GM23338 (cell line): Measurements from ENCODE around the gene FRMPD1. TPM values are rescaled to one million over a fixed set of nuclear protein-coding genes. Genes with fewer than 3 reads are reported as not detected.

Experiments
- ATAC-seq: fragments of 200-7000 bp; cut with Tn5 transposase; 3 replicates; pipeline ENCODE4 v1.9.1; 2020
- DNase-seq: peaks from one replicate; pipeline ENCODE4 v3.0.0-alpha.2; 2015; ENCODE audit warnings: low spot score
- H2AFZ ChIP-seq: fragments of 200-600 bp; sonication (generic); 2 replicates; pipeline ENCODE4 v1.8.0; 2016; ENCODE audit warnings: antibody characterized with exemption, mild to moderate bottlenecking, moderate library complexity
- H3F3A ChIP-seq: fragments of 200-600 bp; sonication (generic); replicated peaks from 2 replicates; pipeline ENCODE4 v1.8.0; 2017; ENCODE audit warnings: antibody characterized with exemption, mixed run types, low read depth
- H3K27ac ChIP-seq: fragments of 200-600 bp; sonication (generic); 2 replicates; pipeline ENCODE4 v1.6.1; 2016; ENCODE audit warnings: low read depth
- H3K27me3 ChIP-seq: fragments of 200-600 bp; sonication (generic); 2 replicates; pipeline ENCODE4 v1.8.0; 2016; ENCODE audit warnings: mild to moderate bottlenecking, mixed run types, moderate library complexity; ENCODE audit not compliant: insufficient read depth
- H3K36me3 ChIP-seq: fragments of 200-600 bp; sonication (generic); 2 replicates; pipeline ENCODE4 v1.8.0; 2016; ENCODE audit warnings: mild to moderate bottlenecking; ENCODE audit not compliant: insufficient read depth
- H3K4me1 ChIP-seq: fragments of 200-600 bp; sonication (generic); 2 replicates; pipeline ENCODE4 v1.8.0; 2016; ENCODE audit warnings: mild to moderate bottlenecking, moderate library complexity; ENCODE audit not compliant: insufficient read depth
- H3K4me2 ChIP-seq: fragments of 200-600 bp; sonication (generic); 2 replicates; pipeline ENCODE4 v1.7.1; 2017; ENCODE audit warnings: mixed run types
- H3K4me3 ChIP-seq: fragments of 200-600 bp; sonication (generic); 2 replicates; pipeline ENCODE4 v1.6.1; 2016; ENCODE audit warnings: mixed run types
- H3K79me2 ChIP-seq: fragments of 200-600 bp; sonication (generic); replicated peaks from 2 replicates; pipeline ENCODE4 v1.8.0; 2017; ENCODE audit warnings: mild to moderate bottlenecking; ENCODE audit not compliant: insufficient read depth
- H3K9me2 ChIP-seq: fragments of 200-600 bp; sonication (generic); 2 replicates; pipeline ENCODE4 v1.8.0; 2017; ENCODE audit not compliant: insufficient read depth
- H4K20me1 ChIP-seq: fragments of 200-600 bp; sonication (generic); replicated peaks from 2 replicates; pipeline ENCODE4 v1.8.0; 2017; ENCODE audit warnings: mild to moderate bottlenecking; ENCODE audit not compliant: insufficient read depth
- H3K27ac Mint-ChIP-seq: 2 replicates; pipeline ENCODE4 v1.8.0; 2020; ENCODE audit warnings: inconsistent platforms, mild to moderate bottlenecking, moderate library complexity, mixed read lengths
- H3K27me3 Mint-ChIP-seq: 3 replicates; pipeline ENCODE4 v1.8.0; 2022; ENCODE audit warnings: low read depth, mild to moderate bottlenecking, moderate library complexity, mixed read lengths, inconsistent platforms; ENCODE audit not compliant: insufficient read depth, poor library complexity
- H3K36me3 Mint-ChIP-seq: 3 replicates; pipeline ENCODE4 v1.8.0; 2021; ENCODE audit warnings: low read depth, mild to moderate bottlenecking, inconsistent platforms, moderate library complexity, mixed read lengths
- H3K4me1 Mint-ChIP-seq: 3 replicates; pipeline ENCODE4 v1.8.0; 2020; ENCODE audit warnings: mild to moderate bottlenecking, inconsistent platforms, mixed read lengths
- H3K4me3 Mint-ChIP-seq: 3 replicates; pipeline ENCODE4 v1.8.0; 2021; ENCODE audit warnings: moderate library complexity, mild to moderate bottlenecking, inconsistent platforms, mixed read lengths
- H3K9me3 Mint-ChIP-seq: 3 replicates; pipeline ENCODE4 v1.8.0; 2020; ENCODE audit warnings: moderate library complexity, mild to moderate bottlenecking, inconsistent platforms, mixed read lengths
- EZH2 ChIP-seq: fragments of 200-600 bp; sonication (generic); IDR thresholded peaks from one replicate; pipeline ENCODE4 v1.8.0; 2017; ENCODE audit warnings: antibody characterized with exemption, mild to moderate bottlenecking, low read depth; ENCODE audit not compliant: unreplicated experiment
- EZH2phosphoT487 ChIP-seq: fragments of 200-600 bp; sonication (generic); IDR thresholded peaks from one replicate; pipeline ENCODE4 v1.8.1; 2018; ENCODE audit warnings: antibody characterized with exemption; ENCODE audit not compliant: unreplicated experiment
- POLR2AphosphoS5 ChIP-seq: IDR thresholded peaks from 2 replicates; pipeline ENCODE4 v1.6.1; 2016; ENCODE audit warnings: antibody characterized with exemption, low read depth
- ZNF114 ChIP-seq: fragments of 250-450 bp; sonication (Bioruptor Pico); IDR thresholded peaks from 2 replicates; pipeline ENCODE4 v1.5.0; 2020; ENCODE audit warnings: mild to moderate bottlenecking, moderate library complexity
- polyA plus RNA-seq: library from polyadenylated mRNA; unstranded; fragments of >200 nt; fragmentation: Nextera tagmentation; extraction: Ambion mirVana; gene quantifications from 2 replicates; pipeline ENCODE4 v1.2.1, GENCODE V29; 2016
- total RNA-seq: library from RNA; depleted of rRNA; stranded (reverse); fragments of >200 nt; shearing (Covaris generic); gene quantifications from 2 replicates; pipeline ENCODE4 v1.2.3, GENCODE V29; 2014
- TF ChIP-seq, protein P1 (sequence below), 2 experiments: fragments of 200-600 bp in 1 of 2; sonication (generic) in 1 of 2; conservative IDR thresholded peaks; 2 replicates each; pipeline versions ENCODE4 v1.5.1 to v1.6.1; 2016 to 2017; ENCODE audit warnings: antibody characterized with exemption in 2 of 2, low read depth in 2 of 2, mild to moderate bottlenecking in 2 of 2, moderate library complexity in 1 of 2
- TF ChIP-seq, protein P2 (sequence below): IDR thresholded peaks from 2 replicates; pipeline ENCODE4 v1.6.1; 2016; ENCODE audit warnings: antibody characterized with exemption
- TF ChIP-seq, protein P3 (sequence below): IDR thresholded peaks from one replicate; pipeline ENCODE4 v1.6.1; 2018; ENCODE audit warnings: antibody characterized with exemption; ENCODE audit not compliant: unreplicated experiment
- TF ChIP-seq, protein P4 (sequence below): fragments of 250-450 bp; sonication (Bioruptor Pico); IDR thresholded peaks from 2 replicates; pipeline ENCODE4 v1.5.0; 2020; ENCODE audit warnings: mild to moderate bottlenecking, moderate library complexity

Gene FRMPD1
- total and polyA plus RNA-seq, 2 experiments from 2014 or later: 0.23 to 0.63 TPM

DNA sequence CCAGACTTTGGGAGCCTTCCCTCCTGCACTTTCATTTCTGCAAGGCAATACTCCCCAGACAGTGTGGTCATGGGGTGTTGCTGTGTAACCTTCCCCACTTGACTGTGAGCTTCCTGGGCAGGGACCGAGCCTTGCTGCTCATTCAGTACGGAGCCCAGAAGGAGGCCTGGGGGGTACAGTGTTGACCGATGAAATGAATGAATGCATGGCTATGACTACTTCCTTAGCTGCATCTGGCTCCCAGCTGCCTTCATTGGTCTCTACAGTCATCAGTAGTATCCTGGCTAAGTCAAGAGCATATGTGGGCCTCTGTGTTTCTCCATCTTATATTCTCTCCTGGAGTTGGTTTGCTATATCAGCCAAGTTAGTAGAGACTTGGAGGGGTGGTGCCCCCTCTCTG, 9.9 kb downstream of the FRMPD1 start:
- H3K4me3 ChIP-seq: no peak overlapping the region
- no peak overlapping the region for H3K27ac Mint-ChIP-seq
- no peaks in the 10 kb centered on the region; the same call in 1 of the 2 replicates for H3K27me3 ChIP-seq
- H4K20me1 ChIP-seq: no peaks in the 10 kb centered on the region
- no peaks in the 10 kb centered on the region; the same call in 2 of the 3 replicates for H3K9me3 Mint-ChIP-seq
- ATAC-seq (no peak), DNase-seq (no peak)
- H3K9me2 ChIP-seq: no peaks in the 10 kb centered on the region
- peaks cover 18% of the 10 kb centered on the region for H3K4me1 Mint-ChIP-seq
- H3K36me3 Mint-ChIP-seq: no peaks in the 10 kb centered on the region
- no peaks in the 10 kb centered on the region; the same call in 1 of the 2 replicates for H3K4me1 ChIP-seq
- H3K4me2 ChIP-seq: no peak overlapping the region
- H3K4me3 Mint-ChIP-seq: no peak overlapping the region
- no peak overlapping the region for H3K27ac ChIP-seq
- peaks cover 2% of the 10 kb centered on the region for H3K27me3 Mint-ChIP-seq
- H3K79me2 ChIP-seq: no peaks in the 10 kb centered on the region
- H2AFZ ChIP-seq: no peak overlapping the region
- H3F3A ChIP-seq: no peaks in the 10 kb centered on the region
- TF ChIP-seq, protein P1, sequence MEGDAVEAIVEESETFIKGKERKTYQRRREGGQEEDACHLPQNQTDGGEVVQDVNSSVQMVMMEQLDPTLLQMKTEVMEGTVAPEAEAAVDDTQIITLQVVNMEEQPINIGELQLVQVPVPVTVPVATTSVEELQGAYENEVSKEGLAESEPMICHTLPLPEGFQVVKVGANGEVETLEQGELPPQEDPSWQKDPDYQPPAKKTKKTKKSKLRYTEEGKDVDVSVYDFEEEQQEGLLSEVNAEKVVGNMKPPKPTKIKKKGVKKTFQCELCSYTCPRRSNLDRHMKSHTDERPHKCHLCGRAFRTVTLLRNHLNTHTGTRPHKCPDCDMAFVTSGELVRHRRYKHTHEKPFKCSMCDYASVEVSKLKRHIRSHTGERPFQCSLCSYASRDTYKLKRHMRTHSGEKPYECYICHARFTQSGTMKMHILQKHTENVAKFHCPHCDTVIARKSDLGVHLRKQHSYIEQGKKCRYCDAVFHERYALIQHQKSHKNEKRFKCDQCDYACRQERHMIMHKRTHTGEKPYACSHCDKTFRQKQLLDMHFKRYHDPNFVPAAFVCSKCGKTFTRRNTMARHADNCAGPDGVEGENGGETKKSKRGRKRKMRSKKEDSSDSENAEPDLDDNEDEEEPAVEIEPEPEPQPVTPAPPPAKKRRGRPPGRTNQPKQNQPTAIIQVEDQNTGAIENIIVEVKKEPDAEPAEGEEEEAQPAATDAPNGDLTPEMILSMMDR (conservative IDR thresholded peaks at IDR 0.05; ENCODE audit: low read depth in 2 of 2): no peak
- TF ChIP-seq EZH2phosphoT487 (no peak), POLR2AphosphoS5 (no peak), EZH2 (no peak), ZNF114 (CRISPR knock-in tag) (no peak)
- TF ChIP-seq, protein P2, sequence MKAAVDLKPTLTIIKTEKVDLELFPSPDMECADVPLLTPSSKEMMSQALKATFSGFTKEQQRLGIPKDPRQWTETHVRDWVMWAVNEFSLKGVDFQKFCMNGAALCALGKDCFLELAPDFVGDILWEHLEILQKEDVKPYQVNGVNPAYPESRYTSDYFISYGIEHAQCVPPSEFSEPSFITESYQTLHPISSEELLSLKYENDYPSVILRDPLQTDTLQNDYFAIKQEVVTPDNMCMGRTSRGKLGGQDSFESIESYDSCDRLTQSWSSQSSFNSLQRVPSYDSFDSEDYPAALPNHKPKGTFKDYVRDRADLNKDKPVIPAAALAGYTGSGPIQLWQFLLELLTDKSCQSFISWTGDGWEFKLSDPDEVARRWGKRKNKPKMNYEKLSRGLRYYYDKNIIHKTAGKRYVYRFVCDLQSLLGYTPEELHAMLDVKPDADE: no peak
- TF ChIP-seq, protein P3, sequence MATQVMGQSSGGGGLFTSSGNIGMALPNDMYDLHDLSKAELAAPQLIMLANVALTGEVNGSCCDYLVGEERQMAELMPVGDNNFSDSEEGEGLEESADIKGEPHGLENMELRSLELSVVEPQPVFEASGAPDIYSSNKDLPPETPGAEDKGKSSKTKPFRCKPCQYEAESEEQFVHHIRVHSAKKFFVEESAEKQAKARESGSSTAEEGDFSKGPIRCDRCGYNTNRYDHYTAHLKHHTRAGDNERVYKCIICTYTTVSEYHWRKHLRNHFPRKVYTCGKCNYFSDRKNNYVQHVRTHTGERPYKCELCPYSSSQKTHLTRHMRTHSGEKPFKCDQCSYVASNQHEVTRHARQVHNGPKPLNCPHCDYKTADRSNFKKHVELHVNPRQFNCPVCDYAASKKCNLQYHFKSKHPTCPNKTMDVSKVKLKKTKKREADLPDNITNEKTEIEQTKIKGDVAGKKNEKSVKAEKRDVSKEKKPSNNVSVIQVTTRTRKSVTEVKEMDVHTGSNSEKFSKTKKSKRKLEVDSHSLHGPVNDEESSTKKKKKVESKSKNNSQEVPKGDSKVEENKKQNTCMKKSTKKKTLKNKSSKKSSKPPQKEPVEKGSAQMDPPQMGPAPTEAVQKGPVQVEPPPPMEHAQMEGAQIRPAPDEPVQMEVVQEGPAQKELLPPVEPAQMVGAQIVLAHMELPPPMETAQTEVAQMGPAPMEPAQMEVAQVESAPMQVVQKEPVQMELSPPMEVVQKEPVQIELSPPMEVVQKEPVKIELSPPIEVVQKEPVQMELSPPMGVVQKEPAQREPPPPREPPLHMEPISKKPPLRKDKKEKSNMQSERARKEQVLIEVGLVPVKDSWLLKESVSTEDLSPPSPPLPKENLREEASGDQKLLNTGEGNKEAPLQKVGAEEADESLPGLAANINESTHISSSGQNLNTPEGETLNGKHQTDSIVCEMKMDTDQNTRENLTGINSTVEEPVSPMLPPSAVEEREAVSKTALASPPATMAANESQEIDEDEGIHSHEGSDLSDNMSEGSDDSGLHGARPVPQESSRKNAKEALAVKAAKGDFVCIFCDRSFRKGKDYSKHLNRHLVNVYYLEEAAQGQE: no peak
- TF ChIP-seq, protein P4, sequence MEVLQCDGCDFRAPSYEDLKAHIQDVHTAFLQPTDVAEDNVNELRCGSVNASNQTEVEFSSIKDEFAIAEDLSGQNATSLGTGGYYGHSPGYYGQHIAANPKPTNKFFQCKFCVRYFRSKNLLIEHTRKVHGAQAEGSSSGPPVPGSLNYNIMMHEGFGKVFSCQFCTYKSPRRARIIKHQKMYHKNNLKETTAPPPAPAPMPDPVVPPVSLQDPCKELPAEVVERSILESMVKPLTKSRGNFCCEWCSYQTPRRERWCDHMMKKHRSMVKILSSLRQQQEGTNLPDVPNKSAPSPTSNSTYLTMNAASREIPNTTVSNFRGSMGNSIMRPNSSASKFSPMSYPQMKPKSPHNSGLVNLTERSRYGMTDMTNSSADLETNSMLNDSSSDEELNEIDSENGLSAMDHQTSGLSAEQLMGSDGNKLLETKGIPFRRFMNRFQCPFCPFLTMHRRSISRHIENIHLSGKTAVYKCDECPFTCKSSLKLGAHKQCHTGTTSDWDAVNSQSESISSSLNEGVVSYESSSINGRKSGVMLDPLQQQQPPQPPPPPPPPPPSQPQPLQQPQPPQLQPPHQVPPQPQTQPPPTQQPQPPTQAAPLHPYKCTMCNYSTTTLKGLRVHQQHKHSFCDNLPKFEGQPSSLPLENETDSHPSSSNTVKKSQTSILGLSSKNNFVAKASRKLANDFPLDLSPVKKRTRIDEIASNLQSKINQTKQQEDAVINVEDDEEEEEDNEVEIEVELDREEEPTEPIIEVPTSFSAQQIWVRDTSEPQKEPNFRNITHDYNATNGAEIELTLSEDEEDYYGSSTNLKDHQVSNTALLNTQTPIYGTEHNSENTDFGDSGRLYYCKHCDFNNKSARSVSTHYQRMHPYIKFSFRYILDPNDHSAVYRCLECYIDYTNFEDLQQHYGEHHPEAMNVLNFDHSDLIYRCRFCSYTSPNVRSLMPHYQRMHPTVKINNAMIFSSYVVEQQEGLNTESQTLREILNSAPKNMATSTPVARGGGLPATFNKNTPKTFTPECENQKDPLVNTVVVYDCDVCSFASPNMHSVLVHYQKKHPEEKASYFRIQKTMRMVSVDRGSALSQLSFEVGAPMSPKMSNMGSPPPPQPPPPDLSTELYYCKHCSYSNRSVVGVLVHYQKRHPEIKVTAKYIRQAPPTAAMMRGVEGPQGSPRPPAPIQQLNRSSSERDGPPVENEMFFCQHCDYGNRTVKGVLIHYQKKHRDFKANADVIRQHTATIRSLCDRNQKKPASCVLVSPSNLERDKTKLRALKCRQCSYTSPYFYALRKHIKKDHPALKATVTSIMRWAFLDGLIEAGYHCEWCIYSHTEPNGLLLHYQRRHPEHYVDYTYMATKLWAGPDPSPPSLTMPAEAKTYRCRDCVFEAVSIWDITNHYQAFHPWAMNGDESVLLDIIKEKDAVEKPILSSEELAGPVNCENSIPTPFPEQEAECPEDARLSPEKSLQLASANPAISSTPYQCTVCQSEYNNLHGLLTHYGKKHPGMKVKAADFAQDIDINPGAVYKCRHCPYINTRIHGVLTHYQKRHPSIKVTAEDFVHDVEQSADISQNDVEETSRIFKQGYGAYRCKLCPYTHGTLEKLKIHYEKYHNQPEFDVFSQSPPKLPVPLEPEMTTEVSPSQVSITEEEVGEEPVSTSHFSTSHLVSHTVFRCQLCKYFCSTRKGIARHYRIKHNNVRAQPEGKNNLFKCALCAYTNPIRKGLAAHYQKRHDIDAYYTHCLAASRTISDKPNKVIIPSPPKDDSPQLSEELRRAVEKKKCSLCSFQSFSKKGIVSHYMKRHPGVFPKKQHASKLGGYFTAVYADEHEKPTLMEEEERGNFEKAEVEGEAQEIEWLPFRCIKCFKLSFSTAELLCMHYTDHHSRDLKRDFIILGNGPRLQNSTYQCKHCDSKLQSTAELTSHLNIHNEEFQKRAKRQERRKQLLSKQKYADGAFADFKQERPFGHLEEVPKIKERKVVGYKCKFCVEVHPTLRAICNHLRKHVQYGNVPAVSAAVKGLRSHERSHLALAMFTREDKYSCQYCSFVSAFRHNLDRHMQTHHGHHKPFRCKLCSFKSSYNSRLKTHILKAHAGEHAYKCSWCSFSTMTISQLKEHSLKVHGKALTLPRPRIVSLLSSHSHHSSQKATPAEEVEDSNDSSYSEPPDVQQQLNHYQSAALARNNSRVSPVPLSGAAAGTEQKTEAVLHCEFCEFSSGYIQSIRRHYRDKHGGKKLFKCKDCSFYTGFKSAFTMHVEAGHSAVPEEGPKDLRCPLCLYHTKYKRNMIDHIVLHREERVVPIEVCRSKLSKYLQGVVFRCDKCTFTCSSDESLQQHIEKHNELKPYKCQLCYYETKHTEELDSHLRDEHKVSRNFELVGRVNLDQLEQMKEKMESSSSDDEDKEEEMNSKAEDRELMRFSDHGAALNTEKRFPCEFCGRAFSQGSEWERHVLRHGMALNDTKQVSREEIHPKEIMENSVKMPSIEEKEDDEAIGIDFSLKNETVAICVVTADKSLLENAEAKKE: no peak
- no peaks in the 10 kb centered on the region for H3K36me3 ChIP-seq
